Caki2 (cell line): ENCODE measurements around the gene PIGV. TPM values are rescaled to one million over a fixed set of nuclear protein-coding genes. Genes with fewer than 3 reads are reported as not detected.
A peak's percentile ranks its signal among the peaks of the same experiment; 100 is the strongest.
"Not testable (repeated sequence)": the region's sequence is repeated elsewhere in the genome, so short reads cannot be mapped to it uniquely, and the experiment has no call there.

Experiments used
- DNase-seq: peaks from one replicate; pipeline ENCODE4 v3.0.0-alpha.2; 2015; ENCODE audit warnings: low read depth
- in situ Hi-C: cut with HindIII; loops from 2 replicates; pipeline ENCODE4 v1.10.0; 2016; ENCODE audit warnings: low sequenced_read_pairs, low pct_unique_long_range_greater_than_20kb, mixed read lengths
- total RNA-seq: library from RNA; depleted of rRNA; stranded (reverse); fragments of >200 nt; shearing (Covaris generic); gene quantifications from 2 replicates; pipeline ENCODE4 v1.2.3, GENCODE V29; 2014; ENCODE audit warnings: low replicate concordance

The PIGV gene
- total RNA-seq, 1 experiment from 2014 or later: 14.7 TPM

GRCh38 chr1:26826261-26827105 is 38.7 kb downstream of the PIGV start, which contains the start of gene ZDHHC18:
Gene ZDHHC18, plus strand, starts transcription at chr1:26826688. Its CDS starts 117 bp downstream, at chr1:26826805.
- in situ Hi-C loops: no loop called here
- peak; percentile 56 for DNase-seq

DNA sequence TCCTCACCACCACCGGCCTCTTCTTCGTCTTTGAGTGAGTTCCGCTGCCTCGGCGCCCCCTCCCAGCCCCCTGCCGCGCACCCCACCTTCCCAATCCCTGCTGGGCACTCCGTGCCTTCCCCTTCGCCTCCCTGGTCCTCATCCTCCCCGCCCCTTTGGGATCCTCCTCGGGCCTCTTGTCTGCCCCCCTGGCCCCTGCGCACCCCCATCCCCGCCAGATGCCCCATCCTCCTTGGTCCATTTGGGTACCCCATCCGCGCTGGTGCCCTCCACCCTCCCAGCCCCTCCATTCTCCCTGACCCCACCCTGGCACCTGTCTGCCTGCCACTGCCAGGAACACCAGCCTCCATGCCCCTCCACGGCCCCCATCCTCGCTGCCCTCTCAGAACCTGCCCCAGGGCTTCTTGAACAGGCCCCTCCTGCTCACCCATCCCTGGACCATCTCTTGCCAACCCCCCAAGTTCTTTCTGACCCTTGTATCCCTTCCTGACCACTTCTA is 39.4 kb downstream of the PIGV start:
- in situ Hi-C loops: no loop called here

GRCh38 chr1:26827663-26828062 is 39.9 kb downstream of the PIGV start:
- DNase-seq: no peak
- in situ Hi-C loops: no loop called here

More for the DNA sequence above, 39.4 kb downstream of the PIGV start:
- no peak for DNase-seq

DNA sequence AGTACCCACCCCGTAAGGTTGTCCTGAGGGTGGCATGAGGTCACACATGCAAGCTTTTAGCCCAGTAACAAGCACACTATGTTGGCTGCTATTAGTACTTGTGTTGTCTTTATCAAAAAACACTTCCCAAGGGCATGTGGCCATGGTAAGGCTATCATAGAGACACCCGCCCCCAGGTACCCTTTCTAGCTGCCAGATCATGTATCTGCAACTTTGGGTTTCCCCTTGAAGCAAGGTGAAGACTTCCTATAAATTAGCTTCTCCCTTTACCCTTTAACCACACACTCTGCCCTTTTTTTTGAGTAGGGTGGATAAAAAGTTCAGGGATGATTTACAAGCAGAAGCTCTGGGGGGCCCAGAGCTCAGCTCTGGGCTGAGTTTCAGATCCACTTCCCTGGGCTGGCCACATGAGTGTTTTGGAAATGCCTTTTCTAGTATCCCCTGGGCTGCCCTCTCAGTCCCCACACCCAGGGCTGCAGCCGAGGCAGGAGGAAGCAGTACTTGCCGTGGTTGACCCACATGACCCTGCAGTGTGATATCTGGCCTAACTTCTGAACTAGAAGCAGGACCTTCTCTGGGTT is 40.8 kb downstream of the PIGV start:
- in situ Hi-C loops: no loop called here
- no peak for DNase-seq

DNA sequence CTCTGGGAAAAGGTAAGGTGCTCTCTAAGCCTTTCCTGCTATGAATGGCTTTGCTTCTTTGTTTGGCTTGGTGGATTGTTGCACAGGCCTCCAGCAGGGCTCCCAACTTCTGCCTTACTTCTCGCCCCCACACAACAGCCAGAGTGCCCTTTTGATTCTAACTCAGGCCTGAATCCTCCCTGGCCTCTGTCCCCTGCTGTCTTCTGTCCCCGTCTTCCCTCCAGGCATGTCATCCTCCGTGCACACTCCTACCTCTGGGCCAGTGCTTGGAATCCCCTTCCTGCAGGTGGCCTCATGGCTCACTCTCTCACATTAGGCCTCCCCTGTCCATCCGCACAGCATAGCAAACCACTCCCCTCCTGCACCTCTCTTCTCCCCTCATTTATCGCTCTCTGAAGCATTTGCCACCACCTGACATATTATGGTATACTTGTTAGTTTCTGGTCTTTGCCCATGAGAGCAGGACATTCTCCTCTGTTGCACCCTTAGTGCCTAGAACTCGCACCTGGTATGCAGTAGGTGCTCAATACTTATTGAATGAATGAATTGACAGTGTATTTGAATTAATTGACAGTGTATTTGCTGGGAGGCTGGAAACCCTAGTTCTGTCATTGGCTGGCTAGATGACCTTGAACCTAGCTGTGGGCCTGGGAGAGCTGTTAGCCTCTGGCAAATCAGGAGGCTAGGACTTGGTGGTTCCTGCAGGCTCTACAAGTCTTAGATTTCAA is 41.6 kb downstream of the PIGV start:
- DNase-seq: no peak
- in situ Hi-C loops: no loop called here

GRCh38 chr1:26831059-26831458 is 43.3 kb downstream of the PIGV start:
- DNase-seq: no peak
- in situ Hi-C loops: no loop called here

DNA sequence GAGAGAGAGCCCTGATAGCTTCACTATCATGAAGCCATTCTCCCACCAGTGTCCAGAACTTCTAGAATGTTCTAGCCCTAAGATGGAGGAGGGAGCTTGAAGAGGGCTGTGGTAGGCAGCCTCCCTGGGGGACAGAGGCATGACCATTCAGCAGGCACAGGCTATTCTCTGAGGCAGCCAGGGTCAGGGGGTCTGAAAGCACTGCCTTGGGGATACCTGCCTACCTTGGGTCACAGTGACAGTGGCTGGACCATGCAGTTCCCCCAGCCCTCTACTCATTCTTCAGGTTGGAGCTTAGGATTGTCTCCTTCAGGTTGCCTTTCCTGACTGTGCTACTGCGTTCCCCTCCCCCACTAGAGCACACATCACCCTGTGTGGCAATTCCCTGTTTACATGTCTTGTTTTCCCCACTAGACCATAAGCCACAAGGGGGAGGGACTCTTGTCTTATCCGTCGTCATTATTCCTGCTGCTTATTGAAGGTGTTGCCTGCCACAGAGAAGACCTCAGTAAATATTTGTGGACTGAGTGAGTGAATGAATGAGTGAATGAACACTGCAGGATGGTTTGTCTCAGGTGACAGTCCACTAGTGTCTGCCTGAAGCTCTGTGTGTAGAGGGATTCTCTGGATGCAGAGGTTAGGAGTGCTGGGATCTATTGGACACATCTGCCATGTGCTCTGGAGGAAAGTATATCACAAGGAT is 43.9 kb downstream of the PIGV start:
- in situ Hi-C loops: no loop called here
- no peak for DNase-seq

- in situ Hi-C loops: no loop called here
- DNase-seq: no peak
Measured at GRCh38 chr1:26832249-26832960, 44.7 kb downstream of the PIGV start.

DNA sequence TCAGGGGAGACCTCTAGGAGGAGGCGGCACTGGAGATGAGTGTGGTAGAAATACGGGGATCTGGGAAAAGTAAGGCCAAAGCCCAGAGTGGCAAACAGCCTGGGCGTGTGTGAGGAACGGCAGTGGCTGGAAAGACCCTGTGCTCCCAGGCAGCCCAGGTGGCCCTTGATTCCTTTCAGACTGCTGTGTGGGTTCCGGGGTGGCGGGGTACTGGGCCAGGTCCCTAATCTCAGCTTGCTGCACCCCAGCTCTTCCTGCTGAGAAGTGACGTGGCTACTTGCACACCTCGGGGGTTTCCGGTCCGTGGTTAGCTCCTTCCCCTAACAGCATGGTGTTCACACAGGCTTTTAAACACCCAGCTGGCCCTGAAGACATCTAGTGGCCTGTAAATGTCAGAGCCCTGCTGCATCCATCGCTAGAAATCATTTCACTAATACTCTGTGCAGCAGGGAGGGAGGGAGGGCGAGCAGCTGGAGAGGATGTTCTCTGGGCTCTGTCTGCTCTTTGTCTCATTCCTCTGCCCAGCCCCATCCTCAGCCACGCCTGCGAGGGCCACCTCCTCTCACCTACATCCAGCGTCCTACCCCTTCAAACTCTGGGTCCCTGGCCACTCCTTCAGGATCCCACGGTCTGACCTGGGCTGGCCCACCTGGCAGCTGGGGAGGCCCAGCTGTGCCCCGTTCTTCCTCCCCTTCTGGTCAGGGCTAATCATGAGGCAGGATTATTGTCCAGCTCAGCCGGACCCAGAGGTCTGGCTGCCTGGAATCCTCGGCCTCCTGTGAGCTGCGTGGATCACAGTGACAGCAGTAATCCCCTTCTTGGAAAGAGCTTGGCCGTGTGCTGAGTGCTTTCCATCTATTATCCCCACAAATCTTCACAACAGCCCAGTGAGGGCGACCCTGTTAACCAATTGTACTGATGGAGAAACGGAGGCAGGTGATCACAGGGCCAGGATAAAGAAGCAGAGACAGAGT is 46.0 kb downstream of the PIGV start:
- DNase-seq: no peak
- in situ Hi-C loops: no loop called here

DNA sequence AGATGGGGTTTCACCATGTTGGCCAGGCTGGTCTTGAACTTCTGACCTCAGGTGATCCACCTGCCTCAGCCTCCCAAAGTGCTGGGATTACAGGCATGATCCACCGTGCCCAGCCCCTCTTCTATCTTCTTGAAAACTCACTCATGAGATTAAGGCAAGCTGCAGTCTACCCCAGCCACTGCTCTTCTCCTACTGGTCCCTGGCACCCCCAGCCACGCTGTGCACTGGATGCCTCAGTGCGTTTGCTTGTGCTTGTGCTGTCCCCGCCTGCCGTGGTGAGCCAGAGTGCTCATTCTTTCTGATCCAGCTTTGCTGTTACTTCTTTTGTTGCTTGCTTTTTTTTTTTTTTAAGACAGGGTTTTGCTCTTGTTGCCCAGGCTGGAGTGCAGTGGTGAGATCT is 49.9 kb downstream of the PIGV start:
- DNase-seq, in situ Hi-C loops: not testable (repeated sequence)

- in situ Hi-C loops: no loop called here
- DNase-seq: no peak
Measured at GRCh38 chr1:26838474-26839338, 51.0 kb downstream of the PIGV start.

- DNase-seq: no peak
- in situ Hi-C loops: no loop called here
Measured at GRCh38 chr1:26839339-26839722, 51.6 kb downstream of the PIGV start.

DNA sequence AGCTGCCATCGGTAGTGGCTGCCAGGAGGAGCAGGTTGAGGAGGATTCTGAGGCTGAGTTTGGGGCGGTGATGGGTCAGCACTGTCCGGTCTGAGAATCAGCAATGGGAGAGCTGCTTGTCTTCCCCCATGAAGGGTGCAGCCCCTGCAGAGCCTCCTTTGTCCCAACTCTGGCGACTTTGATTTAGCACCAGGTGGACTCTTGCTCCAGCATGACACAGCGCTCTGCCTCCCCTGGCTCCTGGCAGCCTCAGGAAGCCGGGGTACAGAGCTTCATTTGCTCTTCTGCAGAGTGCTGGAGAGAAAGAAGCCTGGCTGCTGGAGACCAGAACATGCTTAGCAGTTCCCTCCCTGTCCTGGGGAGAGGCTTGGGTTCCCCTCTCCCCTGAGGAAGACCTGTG is 52.0 kb downstream of the PIGV start:
- in situ Hi-C loops: no loop called here
- no peak for DNase-seq

- DNase-seq: no peak
- in situ Hi-C loops: no loop called here
Measured at GRCh38 chr1:26844424-26845196, 56.9 kb downstream of the PIGV start.

DNA sequence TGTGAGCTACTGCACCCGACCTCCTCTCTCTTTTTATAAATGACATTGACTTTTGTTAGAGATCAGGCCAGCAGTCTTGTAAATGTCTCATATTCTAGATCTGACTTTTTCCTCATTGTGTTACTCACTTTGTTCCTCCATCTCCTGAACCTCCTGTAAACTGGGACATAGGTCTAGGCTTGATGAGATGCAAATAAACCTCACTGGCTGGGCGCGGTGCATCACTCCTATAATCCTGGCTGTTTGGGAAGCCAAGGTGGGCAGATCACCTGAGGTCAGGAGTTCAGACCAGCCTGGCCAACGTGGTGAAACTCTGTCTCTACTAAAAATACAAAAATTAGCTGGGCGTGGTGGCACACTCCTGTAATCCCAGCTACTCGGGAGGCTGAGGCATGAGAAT is 60.1 kb downstream of the PIGV start:
- DNase-seq, in situ Hi-C loops: not testable (repeated sequence)
